NT2/D1 (cell line): Measurements from ENCODE around the gene BCHE.

ENCODE experiments used
- SUZ12 ChIP-seq: IDR thresholded peaks from 2 replicates; pipeline ENCODE4 v1.6.1; 2011; ENCODE audit not compliant: insufficient read length, insufficient read depth; ENCODE audit errors: extremely low read depth
- YY1 ChIP-seq: IDR thresholded peaks from 2 replicates; pipeline ENCODE4 v1.6.1; 2011; ENCODE audit not compliant: insufficient read length, insufficient read depth
- ZNF274 ChIP-seq: IDR thresholded peaks from 2 replicates; pipeline ENCODE4 v1.6.1; 2011; ENCODE audit warnings: mild to moderate bottlenecking, low read depth, low read length

- TF ChIP-seq YY1 (no peak), ZNF274 (no peak), SUZ12 (no peak)
Measured at GRCh38 chr3:165859061-165859460, 21.8 kb upstream of the BCHE start.
